Ecto neural progenitor cell (in vitro differentiated cells): ENCODE data around the gene TEX29.

ENCODE experiments used
- DNase-seq: peaks from one replicate; pipeline ENCODE4 v3.0.0-alpha.2; 2018; ENCODE audit warnings: low spot score

Gene TEX29

DNA sequence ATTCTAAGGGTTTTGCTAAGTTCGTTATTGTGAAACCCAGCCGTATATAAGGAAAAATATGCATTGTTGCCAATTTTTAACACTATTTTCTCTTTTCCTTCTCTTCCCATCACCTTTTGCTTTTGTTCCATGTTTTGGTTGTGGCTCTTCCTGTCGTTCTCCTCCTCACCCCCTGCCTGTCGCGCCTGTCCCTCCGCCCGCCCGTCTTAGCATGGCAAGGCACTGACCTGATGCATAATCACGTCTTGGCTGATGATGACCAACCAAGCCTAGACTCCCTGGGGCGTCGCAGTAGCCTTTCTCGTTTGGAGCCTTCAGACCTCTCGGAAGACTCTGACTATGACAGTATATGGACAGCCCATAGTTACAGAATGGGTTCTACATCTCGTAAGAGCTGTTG, 28.5 kb upstream of the TEX29 start:
- no peak for DNase-seq

DNA sequence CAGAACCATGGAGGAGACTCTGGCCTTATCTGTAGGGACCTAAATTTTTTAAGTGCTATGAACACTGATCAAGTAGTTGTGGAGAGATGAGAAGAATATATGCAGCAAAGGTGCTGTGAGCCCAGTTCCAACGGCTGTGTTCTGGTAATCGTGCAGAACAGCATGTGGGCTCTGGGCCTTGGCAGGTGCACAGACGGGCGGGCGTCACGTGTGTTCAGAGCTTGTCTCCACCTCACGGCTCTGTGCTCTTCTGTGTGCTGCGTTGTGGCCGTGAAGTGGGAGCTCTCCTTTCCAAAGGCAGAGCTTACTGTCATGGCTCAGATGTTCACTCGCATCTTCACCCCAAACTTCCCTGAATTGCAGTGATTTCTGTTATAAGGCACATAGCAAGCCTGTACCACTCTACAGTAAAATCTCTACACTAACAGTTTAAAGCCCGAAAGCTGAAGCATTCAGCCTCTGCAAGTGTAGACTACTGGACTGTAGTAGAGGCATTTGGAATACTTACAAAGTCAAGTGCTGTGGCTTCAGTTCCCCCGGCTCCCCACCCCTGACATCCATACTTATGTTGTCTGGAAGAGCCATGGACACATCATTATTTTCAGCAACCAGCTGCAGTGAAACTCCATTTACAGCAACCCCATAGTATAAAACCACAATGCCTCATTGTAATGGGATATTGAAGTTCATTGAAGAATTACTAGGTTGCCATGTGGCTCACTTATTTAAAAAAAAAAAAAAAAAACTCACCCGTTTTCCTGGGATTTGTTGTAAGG, 27.5 kb upstream of the TEX29 start:
- no peak for DNase-seq

DNA sequence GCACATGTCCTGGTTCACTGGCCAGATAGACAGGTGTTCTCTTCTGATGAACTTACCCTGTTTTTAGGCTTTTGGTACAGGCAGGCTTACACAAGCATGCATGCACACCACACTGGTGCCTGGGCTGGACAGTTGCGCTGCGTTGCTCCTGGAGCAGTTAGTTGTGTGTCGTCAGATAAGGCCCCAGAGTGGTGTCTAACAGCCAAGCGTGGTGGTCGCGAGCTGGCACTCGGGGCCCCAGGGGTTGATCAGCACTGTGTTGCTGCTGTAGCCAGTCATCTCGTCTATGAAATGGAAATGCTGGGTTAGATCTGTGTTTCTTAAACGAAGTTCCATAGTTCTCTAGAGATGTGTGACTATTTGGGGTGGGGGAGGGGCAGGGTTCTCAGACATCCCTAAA, 24.6 kb upstream of the TEX29 start:
- no peak for DNase-seq

DNA sequence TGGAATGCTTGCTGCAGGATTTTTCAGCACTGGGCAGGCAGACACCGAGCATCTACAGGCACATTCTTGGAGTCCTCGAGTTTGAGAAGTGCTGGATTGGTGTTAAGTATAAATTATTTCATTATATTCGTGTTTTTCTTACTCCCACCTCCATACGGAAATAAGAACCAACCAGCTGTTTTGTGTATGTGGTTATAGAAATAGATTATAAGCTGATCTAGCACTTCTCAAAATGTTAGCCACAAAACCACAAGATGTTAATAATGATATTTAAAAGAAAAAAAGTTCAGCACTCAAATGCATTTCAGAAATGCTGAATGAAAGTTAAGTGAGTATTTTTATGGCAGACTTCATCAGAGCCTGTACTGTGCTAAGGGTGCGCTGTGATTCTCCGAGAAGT, 24.0 kb upstream of the TEX29 start:
- DNase-seq: no peak

DNA sequence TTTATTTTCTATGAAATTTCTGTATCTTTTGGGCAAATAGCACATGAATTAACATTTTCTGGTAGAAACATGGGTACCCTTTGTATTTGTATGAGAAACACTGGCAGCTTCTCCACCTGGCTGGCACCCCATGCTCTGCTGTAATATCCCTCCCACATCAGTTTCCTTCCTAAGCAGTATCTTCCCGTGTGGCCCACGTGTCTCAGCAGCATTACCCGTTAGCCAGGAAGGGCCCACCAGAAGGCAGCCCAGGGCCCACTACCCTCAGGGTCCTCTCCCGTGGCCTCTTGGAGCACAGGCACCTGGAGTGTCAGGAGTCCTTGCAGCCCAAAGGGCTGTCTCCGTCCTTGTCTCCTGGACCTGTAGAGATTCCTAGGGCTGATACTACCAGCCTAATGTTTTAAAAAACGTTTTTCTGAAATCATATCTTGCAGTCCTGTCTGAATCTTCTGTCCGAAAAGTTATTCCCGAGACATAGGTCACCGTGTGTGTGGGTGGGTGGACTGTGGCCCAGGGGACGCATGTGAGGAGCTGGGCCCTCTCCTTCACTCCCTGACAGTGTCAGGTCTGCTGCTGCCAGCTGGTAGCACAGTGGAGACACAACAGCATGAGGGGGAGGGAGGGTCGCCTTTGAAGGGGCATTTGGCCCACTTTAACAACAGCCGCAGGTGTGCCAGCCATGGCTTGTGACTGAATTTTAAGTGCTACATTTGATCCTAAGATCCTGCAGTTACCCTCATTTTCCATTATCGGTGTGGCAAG, 22.0 kb upstream of the TEX29 start:
- DNase-seq: no peak

DNA sequence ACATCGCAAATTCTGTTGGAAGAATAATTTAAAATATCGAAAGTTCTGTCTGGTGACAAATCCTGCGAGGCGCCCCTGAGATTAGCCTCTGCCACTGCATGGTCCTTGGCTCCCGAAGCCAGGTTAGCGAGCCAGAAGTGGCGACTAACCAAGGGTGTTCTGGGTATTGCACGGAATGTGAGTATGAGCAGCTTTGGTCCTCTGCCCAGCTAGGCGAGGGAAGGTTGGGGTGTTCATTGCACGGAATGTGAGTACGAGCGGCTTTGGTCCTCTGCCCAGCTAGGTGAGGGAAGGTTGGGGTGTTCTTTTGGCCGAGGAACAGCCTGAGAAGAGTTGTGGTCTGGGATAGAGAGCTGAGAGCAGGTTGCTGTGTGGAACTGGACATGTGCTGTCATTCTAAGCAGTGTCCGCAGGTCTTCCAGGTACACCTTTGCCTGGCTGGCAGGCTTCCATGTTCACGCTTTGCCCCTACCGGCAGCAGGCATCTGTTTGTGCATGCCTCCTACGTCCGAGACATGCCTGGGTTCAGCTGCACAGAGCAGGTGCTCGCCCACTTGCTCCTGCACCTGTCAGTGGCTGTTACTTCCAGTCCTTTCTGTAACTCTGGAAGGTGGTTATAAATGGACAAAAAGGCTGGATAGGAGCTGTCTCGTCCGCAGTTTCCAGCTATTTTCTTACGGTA, 18.3 kb upstream of the TEX29 start:
- DNase-seq: no peak

DNA sequence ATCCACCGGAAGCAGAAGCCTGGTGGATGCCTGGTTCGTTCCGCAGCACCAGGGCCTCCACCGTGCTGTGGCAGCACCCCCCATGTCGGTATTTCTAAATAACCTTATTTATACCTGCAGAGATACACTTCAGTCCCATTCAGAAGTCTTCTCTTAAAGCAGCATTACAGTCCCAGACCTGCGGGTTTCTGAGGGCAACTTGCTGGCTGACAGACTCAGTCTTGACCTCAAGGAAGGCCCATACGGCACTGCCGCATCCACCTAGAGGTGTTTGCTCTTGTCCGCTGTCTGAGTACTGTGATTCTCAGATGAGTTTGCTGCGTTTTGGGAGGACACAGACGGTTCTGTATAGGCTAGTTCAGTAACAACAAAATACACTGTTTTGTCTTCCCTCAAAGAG, 16.9 kb upstream of the TEX29 start:
- DNase-seq: no peak

DNA sequence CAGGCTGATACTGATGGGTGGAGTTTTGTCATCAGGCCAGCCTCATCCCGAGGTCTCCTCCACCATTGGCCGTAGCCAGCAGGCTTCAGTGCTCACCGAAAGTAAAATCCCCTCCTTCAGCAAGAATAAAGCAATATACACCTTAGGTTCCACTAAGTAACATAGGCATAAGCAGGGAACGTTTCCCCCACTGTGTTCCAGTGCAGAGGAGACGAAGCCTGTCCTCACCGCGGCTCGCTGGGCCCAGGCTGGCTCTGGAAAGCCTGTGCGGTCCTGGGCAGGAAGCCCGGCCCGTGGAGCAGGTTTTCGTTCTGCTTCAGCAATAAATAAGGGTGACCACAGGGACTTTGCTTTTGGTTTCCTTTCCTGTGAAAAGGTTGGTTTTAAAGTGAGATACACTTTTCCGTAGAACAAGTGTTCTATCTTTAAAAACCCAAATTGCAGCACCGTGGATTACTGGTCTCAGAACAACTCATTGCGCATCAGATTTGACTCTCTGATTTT, 16.3 kb upstream of the TEX29 start:
- DNase-seq: no peak

DNA sequence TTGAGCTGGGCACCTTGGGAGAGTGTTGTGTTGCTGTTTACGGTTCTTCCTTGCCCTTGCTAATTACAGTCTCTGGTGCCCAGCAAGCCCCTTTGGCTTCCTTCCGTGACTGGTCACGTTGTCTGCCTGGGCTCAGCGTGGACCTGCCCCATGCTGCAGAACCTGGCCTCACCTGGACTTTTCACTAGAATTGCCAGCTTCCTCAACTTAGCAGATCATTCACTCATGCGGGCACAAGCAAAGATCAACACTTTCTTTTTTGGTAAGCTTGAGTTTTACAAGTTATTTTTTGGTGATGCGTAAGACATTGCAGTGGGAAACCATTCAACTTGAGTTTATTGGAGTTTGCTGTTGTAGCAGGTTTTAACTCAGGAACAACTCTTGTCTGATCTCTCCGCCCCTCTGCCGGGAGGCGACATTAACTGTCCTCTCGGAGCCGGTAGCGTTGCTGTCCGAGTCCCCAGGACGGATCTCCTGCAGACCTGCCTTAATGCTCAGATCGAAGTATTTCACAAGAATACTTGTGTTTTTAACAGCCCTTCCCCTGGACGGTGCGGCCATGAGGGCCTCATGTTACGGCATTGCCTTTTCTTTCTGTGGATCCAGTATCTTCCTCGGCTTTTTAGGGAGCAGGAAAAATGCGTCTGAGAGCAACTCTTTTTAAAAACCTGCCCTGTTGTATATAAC, 15.7 kb upstream of the TEX29 start:
- no peak for DNase-seq

DNA sequence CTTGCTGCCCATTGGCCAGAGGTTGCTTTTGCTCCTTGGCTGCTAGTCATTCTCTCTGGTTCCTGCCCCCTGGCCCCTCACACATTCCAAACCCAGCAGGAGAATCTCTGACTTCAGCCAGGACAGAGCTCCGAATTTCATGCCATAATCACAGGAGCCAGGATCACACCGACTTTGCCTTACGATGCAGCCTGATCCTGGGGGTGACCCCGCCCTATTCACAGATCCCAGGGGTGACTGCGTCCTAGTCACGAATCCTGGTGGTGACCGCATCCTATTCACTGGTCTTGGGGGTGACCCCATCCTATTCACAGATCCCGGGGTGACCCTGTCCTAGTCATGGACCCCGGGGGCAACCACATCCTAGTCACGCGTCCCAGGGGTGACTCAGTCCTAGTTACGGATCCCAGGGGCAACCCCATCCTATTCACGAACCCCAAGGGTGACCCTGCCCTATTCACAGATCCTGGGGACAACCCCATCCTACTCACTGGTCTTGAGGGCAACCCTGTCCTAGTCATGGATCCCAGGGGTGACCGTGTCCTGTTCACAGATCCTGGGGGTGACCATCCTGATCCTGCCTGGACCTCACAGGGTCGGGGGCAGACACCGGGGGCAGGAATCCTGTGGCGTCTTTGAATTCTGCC, 7.4 kb upstream of the TEX29 start:
- no peak for DNase-seq

DNA sequence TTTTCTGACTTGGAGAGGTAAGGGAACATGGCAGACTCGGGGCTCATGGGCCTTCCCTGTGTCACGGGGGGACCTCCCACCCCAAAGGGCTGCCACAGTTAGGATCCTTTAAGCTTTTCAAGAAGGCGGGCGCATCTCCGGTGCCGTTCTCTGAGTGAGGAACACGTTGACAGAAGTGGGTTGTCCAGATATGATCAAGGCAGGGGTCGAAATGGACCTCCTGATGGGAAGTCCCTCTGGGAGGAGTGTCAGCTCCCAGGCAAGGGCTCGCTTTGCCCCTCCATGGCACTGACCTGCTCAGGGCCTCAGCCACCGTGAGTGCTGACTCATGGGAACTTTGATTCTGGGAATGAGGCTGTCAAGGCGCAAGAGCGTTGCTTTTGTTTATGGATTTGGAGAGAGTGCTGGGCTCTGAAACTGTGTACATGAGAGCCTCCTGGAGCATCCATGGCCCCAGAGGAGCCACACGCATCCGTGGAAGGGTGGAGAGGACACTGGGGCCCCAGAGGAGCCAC, 6.5 kb upstream of the TEX29 start:
- no peak for DNase-seq

DNA sequence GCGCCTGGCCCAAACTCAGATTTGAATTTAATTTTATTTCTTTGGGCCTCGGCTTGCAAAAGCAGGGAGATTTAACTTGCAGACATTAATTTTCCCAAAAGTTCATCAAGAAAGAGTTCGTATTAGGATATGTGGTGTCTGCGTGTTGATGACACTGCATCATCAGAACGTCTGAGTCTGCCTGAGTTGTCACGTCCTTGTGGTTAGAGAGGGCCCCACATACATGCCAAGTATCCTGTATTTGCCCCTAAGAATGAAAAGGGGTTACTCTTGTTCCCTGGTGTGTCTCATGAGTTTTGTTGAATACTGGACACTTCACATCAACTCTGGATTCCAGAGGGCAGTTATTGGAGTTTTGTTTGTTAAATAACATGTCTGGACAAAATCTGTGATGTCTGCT, 5.6 kb upstream of the TEX29 start:
- DNase-seq: no peak

DNA sequence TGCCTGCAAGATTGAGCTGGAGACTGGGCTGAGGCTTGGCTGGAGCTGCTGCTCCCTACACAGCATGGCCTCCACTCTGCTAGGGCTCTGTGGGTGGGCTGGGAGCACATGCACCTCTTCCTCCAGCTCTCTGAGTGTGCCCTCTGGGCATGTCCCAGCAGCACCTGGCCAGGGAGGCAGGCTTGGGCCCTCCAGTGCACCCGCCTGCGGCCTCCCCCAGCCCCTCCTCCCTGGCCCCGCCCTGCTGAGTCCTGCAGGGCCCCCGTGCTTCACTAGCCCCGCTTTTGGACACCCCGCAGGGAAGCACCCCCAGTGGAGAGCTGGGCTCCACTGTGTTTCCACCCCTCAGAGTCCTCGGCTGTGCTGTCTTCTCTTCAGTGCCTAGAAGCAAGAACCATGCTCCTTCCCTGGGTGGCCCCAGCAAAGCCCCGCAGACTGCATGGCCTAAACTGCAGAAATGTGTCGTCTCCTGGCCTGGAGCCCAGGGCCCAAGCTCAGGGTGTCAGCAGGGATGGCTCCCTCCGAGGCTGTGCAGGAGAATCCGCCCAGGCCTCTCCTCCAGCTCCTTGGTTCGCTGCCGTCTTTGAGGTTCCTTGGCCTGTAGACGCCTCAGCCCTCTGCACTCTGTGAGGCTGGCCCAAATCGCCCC, 5.0 kb upstream of the TEX29 start:
- DNase-seq: no peak

DNA sequence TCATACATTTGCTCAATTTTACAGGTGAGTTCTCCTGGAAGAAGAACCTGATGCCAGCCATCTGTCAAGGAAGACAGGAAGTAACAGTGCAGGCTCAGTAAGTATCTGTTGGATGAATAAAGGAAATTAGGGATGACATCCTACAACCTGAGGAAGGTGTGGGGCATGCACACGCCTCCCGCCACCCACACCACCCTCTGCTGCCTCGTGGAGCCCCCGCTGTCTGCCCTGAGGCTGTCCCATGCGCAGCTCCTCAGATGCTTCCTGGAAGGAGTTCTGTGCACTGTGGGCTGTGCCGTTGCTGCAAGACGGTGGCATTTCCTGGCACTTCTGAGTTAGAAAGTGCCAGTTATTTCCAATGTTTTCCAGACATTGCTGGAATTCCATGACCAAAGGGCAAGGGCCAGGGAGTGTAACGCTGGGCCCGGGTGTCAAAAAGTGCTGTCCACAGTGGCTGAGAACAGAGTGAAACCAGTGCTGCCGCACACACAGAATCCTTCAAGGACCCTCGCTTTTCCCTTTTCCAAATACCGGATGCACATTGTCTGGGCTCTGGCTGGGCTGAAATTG, 4.2 kb upstream of the TEX29 start:
- DNase-seq: no peak

DNA sequence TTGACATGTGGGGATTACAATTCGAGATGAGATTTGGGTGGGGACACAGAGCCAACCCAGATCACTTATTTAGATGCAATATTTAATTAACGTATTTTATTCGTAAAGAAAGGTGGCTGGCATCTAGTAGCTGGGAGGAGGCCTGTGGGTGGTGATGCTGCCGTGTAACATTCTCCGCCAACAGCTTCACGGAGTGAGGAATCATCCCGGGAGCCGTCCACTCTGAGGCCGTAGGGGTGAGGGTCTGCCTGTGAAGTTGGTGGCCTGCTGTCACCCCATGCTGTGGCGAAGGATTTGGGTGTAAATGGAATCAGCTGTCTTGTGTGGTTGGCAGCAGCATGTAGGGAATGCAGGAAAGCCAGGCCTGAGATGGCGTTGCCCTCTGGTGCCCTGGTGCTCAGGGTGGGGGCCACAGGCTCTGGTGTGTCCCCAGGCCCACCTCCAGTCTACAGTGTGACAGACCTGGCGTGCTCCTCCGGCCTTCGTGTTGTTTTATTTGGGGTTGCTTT, 3.3 kb upstream of the TEX29 start:
- no peak for DNase-seq

DNA sequence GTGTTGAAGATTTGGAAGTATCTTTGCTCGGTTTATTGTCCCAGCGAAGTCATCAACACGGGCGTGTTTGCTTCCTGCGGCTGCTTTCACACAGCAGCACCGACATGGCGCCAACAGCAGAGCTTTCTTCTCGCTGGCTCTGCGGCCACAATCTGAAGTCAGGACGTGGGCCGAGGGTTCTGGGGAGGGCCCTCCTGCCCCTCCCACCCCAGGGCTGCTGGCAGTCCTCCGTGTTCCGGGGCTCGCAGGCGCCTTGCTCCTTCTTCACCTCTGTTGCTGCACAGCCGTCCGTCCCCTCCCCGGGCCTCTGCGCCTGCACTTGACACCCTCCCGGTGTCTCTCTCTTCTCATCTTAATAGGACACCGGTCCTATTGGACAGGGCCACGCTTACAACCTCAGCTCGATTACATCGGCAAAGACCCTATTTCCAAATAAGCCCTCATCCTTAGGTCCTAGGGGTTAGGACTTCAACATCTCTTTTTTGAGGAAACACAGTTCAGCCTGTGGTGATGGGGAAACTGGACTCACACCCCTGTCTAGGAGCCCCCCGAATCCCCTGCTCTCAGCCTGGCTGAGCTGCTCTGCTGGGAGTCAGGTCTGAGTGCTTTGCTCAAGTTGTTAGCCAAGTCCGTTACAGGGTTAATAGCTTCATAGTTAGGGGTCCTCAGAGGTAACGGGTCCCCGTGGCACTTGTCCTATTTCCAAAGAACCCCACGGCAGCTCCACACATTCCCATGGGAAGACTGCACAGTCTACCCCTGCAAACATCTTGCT, 2.7 kb upstream of the TEX29 start:
- no peak for DNase-seq

DNA sequence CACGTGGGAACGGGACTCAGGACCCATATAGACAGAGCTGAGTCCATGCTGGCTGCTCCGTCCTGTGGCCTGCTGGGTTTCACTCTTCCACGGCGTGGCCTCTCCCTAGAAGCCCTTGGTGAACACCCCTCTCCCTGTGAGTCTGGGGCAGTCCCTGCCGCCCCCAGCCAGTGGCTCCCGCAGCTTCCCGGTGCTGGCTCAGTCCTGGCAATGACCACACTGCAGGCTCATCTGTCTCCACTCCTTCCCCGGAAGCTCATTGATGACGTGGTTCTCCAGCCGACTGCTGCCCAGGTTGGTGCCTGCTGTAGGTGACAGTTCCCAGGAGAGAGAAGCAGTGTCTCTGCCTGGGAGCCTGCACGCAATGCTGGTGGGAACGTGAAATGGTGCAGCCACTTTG, 2.1 kb upstream of the TEX29 start:
- DNase-seq: no peak

DNA sequence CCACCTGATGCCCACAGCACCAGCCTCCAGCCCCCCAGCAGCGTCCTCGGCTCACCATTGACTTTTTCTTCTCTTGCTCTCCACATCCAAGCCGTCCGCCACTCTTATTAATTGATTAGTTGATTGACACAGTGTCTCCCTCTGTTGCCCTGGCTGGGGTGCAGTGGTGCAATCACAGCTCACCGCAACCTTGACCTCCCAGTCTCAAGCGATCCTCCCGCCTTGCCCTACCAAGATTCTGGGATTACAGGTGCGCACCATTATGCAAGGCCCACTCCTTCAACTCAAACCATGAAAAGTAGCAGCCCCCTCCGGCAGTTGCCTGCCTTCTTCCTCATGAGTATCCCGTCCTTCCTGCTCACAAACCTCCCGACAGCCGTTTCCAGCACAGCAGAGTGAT, 921 bp upstream of the TEX29 start:
- no peak for DNase-seq

DNA sequence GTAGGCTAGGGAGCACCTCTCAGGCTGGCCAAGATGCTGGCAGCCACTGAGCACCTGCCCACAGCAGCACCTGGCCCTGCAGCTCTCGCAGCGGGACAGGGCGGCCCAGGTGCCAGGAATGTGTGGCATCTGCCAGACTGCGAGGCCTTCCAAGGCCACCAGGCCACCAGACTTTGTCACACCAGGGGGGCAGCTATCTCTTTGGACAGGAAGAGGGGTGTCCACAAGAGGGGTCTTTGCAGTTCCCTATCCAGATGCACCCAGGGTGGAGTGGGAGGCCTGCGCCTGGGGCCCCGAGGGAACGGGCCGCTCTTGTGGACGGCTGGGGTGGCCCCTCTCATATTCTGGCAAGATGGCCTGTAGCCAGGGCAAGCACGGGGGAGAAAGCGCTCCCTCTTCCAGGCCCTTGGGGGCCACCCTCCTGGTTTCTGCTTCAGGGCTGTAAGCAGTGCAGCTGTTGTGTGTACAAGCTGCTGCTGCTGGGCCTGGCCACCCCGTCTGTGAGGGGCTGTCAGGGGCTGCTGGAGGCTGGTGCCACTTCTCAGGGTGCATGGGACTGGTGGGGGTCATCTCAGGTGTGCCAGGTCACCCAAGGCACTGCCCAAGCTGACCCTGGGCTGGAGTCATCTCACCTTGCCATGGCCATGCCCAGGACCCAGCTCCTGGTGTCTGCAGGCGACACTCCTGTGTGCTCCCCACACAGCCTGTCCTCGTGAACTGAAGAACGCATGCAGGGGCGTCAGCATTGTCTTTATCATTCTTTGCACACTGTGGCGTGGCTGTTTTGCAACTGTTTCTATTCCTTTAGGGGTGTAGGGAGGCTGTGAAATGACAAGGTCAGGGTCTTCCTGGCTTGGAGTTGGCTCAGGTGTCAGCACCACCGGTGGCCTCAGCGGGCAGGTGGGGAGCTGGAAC, 1.8 kb downstream of the TEX29 start:
- DNase-seq: no peak
